ENCODE results near the gene USP48.
"Not testable (repeated sequence)": the region's sequence is repeated elsewhere in the genome, so short reads cannot be mapped to it uniquely, and the experiment has no call there.

Gene USP48

DNA sequence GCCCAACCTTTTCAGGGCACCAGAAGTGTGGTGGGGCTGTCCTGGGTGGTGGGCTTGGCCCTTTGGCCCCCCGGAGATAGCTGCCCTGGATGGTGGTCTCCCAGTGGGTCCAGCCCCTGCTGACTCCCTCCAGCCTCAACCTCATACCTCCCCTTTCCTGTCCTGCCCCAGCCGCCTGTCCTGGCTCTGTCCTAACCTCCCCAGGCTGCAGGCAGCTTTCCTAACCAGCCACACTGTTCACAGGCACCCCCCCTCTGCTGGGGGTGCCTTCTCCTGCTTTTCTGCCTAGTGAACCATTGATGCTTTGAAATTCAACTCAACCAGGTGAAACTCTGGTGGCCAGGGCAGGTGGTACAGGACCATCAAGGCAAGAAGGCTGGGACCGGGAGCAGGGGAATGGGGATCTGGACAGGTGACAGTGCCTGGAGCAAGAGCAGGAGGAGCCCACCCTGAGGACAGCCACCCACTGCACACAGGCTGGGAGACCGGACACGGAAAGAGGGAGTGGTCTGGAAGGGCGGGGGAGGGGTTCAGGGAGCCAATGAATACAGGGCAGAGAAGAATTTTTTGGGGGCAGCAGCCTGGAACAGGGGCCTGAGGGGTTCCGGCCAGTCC is 149.7 kb downstream of the USP48 start:
- DNase-seq, result no peak

GRCh38 chr1:21631944-21632887 is 150.7 kb downstream of the USP48 start:
- DNase-seq, result no peak

GRCh38 chr1:21631590-21631943 is 151.4 kb downstream of the USP48 start:
- DNase-seq, result not testable (repeated sequence)

GRCh38 chr1:21630571-21631343 is 152.2 kb downstream of the USP48 start:
- DNase-seq, result no peak

DNA sequence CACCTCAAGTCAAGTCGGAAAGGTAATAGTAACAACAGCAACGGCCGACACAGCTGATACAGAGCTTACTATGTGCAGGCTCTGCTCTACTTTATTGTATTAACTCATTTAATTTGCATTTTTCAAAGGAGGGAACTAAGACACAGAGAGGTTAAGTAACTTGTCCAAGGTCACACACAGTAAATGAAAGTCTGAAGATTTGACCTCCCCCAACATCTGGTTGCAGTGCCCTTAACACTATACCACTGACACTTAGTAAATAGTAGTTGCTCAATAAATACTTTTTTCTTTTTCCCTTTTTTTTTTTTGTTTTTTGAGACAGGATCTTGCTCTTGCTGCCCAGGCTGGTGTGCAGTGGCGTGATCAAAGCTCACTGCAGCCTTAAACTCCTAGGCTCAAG is 153.0 kb downstream of the USP48 start:
- no peak for DNase-seq

- DNase-seq, result no peak
These were observed 154.1 kb downstream of the USP48 start for GRCh38 chr1:21628798-21629393.

Data from NCI-H2081 (cell line).